ENCODE measurements around the gene MAGI2.

DNA sequence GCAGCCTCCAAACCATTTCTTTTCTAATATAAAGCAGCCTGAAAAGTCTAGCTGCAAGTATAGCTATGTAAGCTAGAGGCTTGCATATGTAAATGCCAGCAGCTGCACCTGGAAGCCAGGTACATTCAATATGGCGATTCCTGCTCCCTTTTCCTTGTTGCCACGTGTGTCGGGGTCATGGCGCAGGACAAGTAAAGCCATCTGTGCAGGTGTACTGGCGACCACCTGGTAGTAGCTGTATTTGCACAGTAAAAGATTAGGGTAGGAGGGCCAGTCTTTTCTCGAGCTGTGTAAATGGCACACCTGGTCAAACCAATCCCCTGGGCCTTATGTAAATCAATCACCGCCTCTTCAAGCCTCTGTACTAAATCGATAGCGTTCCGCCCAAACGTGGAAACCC, 484.5 kb downstream of the MAGI2 start:
- TF ChIP-seq, protein P1, sequence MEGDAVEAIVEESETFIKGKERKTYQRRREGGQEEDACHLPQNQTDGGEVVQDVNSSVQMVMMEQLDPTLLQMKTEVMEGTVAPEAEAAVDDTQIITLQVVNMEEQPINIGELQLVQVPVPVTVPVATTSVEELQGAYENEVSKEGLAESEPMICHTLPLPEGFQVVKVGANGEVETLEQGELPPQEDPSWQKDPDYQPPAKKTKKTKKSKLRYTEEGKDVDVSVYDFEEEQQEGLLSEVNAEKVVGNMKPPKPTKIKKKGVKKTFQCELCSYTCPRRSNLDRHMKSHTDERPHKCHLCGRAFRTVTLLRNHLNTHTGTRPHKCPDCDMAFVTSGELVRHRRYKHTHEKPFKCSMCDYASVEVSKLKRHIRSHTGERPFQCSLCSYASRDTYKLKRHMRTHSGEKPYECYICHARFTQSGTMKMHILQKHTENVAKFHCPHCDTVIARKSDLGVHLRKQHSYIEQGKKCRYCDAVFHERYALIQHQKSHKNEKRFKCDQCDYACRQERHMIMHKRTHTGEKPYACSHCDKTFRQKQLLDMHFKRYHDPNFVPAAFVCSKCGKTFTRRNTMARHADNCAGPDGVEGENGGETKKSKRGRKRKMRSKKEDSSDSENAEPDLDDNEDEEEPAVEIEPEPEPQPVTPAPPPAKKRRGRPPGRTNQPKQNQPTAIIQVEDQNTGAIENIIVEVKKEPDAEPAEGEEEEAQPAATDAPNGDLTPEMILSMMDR (conservative IDR thresholded peaks at IDR 0.05; ENCODE audit: low read length) = no peak
- TF ChIP-seq EZH2phosphoT487 (IDR thresholded peaks at IDR 0.05; ENCODE audit: borderline replicate concordance, low read depth, low read length) = no peak
